Endothelial cell of umbilical vein (primary cell): Measurements from ENCODE around the gene PDLIM1. TPM values are rescaled to one million over a fixed set of nuclear protein-coding genes. Genes with fewer than 3 reads are reported as not detected.

Source experiments
- BruUV-seq: library from RNA; stranded (reverse); fragments of 400-500 nt; replicated peaks from 2 replicates; lab custom pipeline; 2021; lab: Mats Ljungman, UMichigan
- CTCF ChIA-PET: fragments of 300-600, 350-600 bp; sonication (Branson Sonifier 250); formaldehyde crosslinking; loops from one replicate; lab custom pipeline; 2021; ENCODE audit warnings: antibody characterized with exemption, inconsistent platforms; lab: Charles Lee
- POLR2A ChIA-PET: fragments of 300-600, 350-600 bp; sonication (Branson Sonifier 250); formaldehyde crosslinking; loops from one replicate; lab custom pipeline; 2021; ENCODE audit warnings: antibody characterized with exemption, inconsistent platforms; lab: Charles Lee
- DNase-seq: peaks from one replicate; pipeline ENCODE4 v3.0.0-alpha.2; 2011; ENCODE audit warnings: low read depth, low spot score
- FAIRE-seq: peaks from 2 replicates; lab custom pipeline; 2011; peaks lifted over from hg19 to GRCh38; lab: Jason Lieb, UNC
- H2AFZ ChIP-seq: 2 replicates; pipeline ENCODE4 v1.6.0; 2012; ENCODE audit warnings: low read depth, low read length, control low read depth, inconsistent platforms
- H3K27ac ChIP-seq: 2 replicates; pipeline ENCODE4 v1.5.1; 2011; ENCODE audit warnings: low read depth, mild to moderate bottlenecking, control low read depth, low read length, moderate library complexity; ENCODE audit not compliant: insufficient read depth
- H3K27me3 ChIP-seq, 2 experiments: 2 replicates each; pipeline versions ENCODE4 v1.6.0 to v1.6.1; 2011; ENCODE audit warnings: low read length in 2 of 2, mixed read lengths in 1 of 2; ENCODE audit not compliant: control insufficient read depth in 2 of 2, insufficient read depth in 2 of 2
- H3K36me3 ChIP-seq, 2 experiments: 2 replicates in 1 of 2; 3 replicates in 1 of 2; pipeline ENCODE4 v1.5.1; 2011; ENCODE audit warnings: low read length in 2 of 2, mild to moderate bottlenecking in 1 of 2, moderate library complexity in 1 of 2; ENCODE audit not compliant: control insufficient read depth in 2 of 2, insufficient read depth in 2 of 2; ENCODE audit errors: extremely low read depth in 1 of 2
- H3K4me1 ChIP-seq: 3 replicates; pipeline ENCODE4 v1.5.1; 2011; ENCODE audit warnings: mild to moderate bottlenecking, low read length; ENCODE audit not compliant: control insufficient read depth, insufficient read depth; ENCODE audit errors: extremely low read depth
- H3K4me2 ChIP-seq: 2 replicates; pipeline ENCODE4 v1.6.1; 2011; ENCODE audit warnings: low read length, control low read depth, mixed read lengths; ENCODE audit not compliant: insufficient read depth
- H3K4me3 ChIP-seq, 3 experiments: fragments of 200-600 bp in 1 of 3; sonication (generic), shearing (Covaris generic) in 1 of 3; replicated peaks in 1 of 3; 2 replicates each; pipeline ENCODE4 v1.5.1; 2011 to 2016; ENCODE audit warnings: control low read depth in 3 of 3, low read length in 3 of 3, mild to moderate bottlenecking in 2 of 3, inconsistent platforms in 1 of 3, low read depth in 1 of 3, moderate library complexity in 1 of 3; ENCODE audit not compliant: insufficient read depth in 1 of 3
- H3K79me2 ChIP-seq: 2 replicates; pipeline ENCODE4 v1.6.0; 2012; ENCODE audit warnings: low read length, inconsistent platforms; ENCODE audit not compliant: control insufficient read depth, insufficient read depth
- H3K9ac ChIP-seq: replicated peaks from 2 replicates; pipeline ENCODE3; 2011; ENCODE audit warnings: low read length, control low read depth; ENCODE audit not compliant: insufficient read depth; ENCODE audit errors: extremely low read depth
- H3K9me1 ChIP-seq: replicated peaks from 3 replicates; pipeline ENCODE4 v1.6.0; 2011; ENCODE audit warnings: mild to moderate bottlenecking, low read length; ENCODE audit not compliant: control insufficient read depth, insufficient read depth; ENCODE audit errors: extremely low read depth
- H3K9me3 ChIP-seq: replicated peaks from 2 replicates; pipeline ENCODE4 v1.5.1; 2012; ENCODE audit warnings: low read length, inconsistent platforms; ENCODE audit not compliant: control insufficient read depth, insufficient read depth
- H4K20me1 ChIP-seq: replicated peaks from 2 replicates; pipeline ENCODE3; 2011; ENCODE audit warnings: mild to moderate bottlenecking, low read length; ENCODE audit not compliant: control insufficient read depth, insufficient read depth; ENCODE audit errors: extremely low read depth
- JUN ChIP-seq: IDR thresholded peaks from 2 replicates; pipeline ENCODE4 v1.6.1; 2011; ENCODE audit warnings: borderline replicate concordance, low read depth; ENCODE audit not compliant: insufficient read length, insufficient read depth
- MYC ChIP-seq: IDR thresholded peaks from one replicate; pipeline ENCODE4 v1.6.1; 2011; ENCODE audit warnings: mild to moderate bottlenecking, low read depth, low read length
- POLR2A ChIP-seq: IDR thresholded peaks from 2 replicates; pipeline ENCODE4 v1.6.1; 2012; ENCODE audit warnings: low read depth, mild to moderate bottlenecking, control low read depth, low read length
- dilution Hi-C: fragments of 300-500 bp; cut with MboI; formaldehyde crosslinking; loops from one replicate; pipeline ENCODE4 v1.15.0; 2019; ENCODE audit warnings: low sequenced_read_pairs; ENCODE audit not compliant: extremely low pct_ligation_motif_present
- intact Hi-C: fragments of 100-400 bp; cut with micrococcal nuclease; formaldehyde crosslinking; loops from one replicate; pipeline ENCODE4 v1.10.0; 2022
- polyA plus RNA-seq, 4 experiments: library from polyadenylated mRNA; depleted of rRNA in 3 of 4; stranded (reverse) in 3 of 4; unstranded in 1 of 4; fragments of >200 nt; gene quantifications; 2 replicates each; pipeline versions ENCODE4 v1.2.1 to v1.2.3, GENCODE V29; 2011 to 2012; ENCODE audit warnings: missing spikeins in 1 of 4
- total RNA-seq: library from RNA; stranded (reverse); gene quantifications from 2 replicates; pipeline ENCODE4 v1.2.3, GENCODE V29; 2021
- TF ChIP-seq, protein P1 (sequence below), 2 donors: IDR thresholded peaks; 1 replicate in 1 of 2; 2 replicates in 1 of 2; pipeline ENCODE4 v1.5.1; 2011; ENCODE audit warnings: low read length in 2 of 2, mild to moderate bottlenecking in 2 of 2, moderate library complexity in 2 of 2, control low read depth in 1 of 2, inconsistent platforms in 1 of 2, low read depth in 1 of 2; ENCODE audit not compliant: insufficient read depth in 1 of 2; ENCODE audit errors: extremely low read depth in 1 of 2

PDLIM1 gene
- total and polyA plus RNA-seq, 2 donors (not counting 3 experiments of a cell fraction or from before 2014, with no cell fraction given) = 91.1 to 122 TPM

DNA sequence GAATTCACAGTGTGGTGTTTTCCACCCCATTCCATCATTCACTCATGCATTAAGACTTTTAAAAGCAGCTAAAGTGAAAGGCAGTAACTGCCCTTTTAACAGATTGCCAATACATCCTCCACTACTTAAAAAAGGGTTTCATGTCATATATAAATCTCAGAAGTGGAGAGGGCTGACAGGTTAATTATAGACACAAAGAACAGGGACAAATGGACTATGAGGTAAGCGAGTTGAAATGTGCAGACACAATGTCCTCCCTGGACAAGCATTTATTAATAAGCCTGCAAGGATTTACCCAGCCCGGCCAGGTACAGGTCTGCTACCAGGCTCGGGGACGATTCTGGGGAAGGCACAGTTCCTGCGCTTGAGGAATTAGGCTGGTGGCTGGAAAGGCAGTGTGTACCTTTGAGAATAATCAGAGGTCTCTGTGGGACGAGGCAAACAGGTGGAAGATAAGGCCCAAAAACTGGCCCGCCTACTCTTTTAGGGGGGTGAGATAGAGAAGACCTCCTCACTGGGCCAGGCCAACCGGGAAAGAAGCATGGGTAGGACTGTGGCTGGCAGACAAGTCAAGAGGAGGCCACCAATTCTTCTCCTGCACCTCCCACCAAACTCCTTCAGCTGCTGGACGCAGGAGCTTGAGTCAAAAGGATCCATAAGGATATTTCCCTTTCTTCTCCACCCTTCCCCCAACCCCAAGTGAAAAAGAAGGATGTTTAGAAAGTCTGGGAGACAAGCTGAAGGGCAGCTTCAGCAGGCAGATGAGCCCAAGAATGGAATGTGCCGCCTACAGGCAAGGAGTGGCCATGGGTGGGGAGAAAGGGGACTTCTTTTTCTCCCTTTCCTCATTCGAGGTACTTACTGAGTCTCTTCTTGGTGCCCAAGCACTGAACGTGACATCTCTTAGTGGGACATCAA is 1.5 kb downstream of the PDLIM1 start:
- H3K79me2 ChIP-seq = peaks cover 49% of the 10 kb centered on the region

More for the DNA sequence above, 1.5 kb downstream of the PDLIM1 start:
- Histone ChIP-seq H4K20me1 (no peaks in the 10 kb centered on the region), H3K36me3 (no peaks in the 10 kb centered on the region), H3K4me2 (peak overlapping the region; percentile 79), H3K27me3 (no peaks in the 10 kb centered on the region), H3K9ac (no peak overlapping the region), H2AFZ (no peak overlapping the region), H3K9me1 (no peaks in the 10 kb centered on the region), H3K4me3 (peak overlapping the region; percentile 61 to 91 (median 70)), H3K27ac (no peak overlapping the region), H3K4me1 (peaks cover 26% of the 10 kb centered on the region), H3K9me3 (no peaks in the 10 kb centered on the region)
- DNase-seq (no peak), FAIRE-seq (no peak)
- dilution Hi-C loops (no loop called here), intact Hi-C loops (loop anchor here (2.0 kb wide), 1 partner anchor 16 kb away; no protein-coding TSS in a partner anchor)
- BruUV-seq = no TSS peak
- ChIA-PET CTCF (interaction anchor here (1.0 to 2.6 kb wide), 8 partner anchors 11 to 74 kb away, joined by 3 to 16 read pairs (median 4); no protein-coding TSS in a partner anchor), POLR2A (no interaction called here)
- no peak for TF ChIP-seq JUN
- no peak for TF ChIP-seq POLR2A
- TF ChIP-seq, protein P1, sequence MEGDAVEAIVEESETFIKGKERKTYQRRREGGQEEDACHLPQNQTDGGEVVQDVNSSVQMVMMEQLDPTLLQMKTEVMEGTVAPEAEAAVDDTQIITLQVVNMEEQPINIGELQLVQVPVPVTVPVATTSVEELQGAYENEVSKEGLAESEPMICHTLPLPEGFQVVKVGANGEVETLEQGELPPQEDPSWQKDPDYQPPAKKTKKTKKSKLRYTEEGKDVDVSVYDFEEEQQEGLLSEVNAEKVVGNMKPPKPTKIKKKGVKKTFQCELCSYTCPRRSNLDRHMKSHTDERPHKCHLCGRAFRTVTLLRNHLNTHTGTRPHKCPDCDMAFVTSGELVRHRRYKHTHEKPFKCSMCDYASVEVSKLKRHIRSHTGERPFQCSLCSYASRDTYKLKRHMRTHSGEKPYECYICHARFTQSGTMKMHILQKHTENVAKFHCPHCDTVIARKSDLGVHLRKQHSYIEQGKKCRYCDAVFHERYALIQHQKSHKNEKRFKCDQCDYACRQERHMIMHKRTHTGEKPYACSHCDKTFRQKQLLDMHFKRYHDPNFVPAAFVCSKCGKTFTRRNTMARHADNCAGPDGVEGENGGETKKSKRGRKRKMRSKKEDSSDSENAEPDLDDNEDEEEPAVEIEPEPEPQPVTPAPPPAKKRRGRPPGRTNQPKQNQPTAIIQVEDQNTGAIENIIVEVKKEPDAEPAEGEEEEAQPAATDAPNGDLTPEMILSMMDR (IDR thresholded peaks at IDR 0.05; ENCODE audit: extremely low read depth in 1 of 2, insufficient read depth in 1 of 2, low read depth in 1 of 2, low read length in 2 of 2) = peak in 1 of 2 donors; percentile 6
- TF ChIP-seq MYC = no peak
